GM19239 (cell line): Measurements from ENCODE around the gene PTPN23.

Source experiments
- DNase-seq: peaks from one replicate; pipeline ENCODE4 v3.0.0; 2011; ENCODE audit warnings: low spot score; ENCODE audit not compliant: insufficient read length
- FAIRE-seq: peaks from 2 replicates; lab custom pipeline; 2011; peaks lifted over from hg19 to GRCh38; lab: Jason Lieb, UNC

The PTPN23 gene

DNA sequence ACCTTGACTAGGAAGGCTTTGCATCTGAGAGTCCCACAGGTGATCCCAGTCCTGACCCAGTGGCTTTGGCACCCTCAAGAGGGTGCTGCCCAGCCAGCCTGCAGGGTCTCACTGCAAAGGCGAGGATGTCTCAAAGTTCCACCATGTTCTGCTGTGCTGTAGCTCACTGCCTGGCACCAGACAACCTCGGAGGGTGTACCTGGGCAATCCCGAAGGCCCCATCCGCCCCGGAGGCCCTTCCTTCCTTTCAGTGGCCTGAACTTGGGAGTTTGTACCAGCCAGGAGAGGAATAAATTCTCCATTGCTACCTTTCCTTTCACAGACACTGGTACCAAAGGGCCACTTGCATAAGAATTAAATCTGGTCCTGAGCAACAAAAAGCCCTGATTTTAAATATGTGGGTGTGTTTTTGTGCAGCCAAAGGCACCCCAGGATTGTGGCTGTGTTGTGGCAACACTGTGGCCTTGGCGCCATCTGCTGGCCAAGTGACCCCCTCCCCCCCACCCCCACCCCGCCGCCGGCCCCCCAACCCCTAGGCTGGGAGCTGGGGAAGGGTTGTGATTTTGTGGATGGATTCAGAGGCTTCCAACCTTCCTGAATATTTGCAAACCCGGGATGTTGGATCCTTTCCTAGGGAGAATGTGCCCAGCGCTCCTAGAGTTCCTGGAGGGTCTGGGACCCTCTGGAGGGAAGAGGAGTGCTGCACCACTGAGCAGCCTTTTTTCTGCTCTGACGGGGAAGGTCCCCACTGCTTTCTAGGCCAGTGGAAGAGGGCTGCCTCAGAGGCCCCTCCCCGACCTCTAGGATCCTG, 9.7 kb upstream of the PTPN23 start:
- FAIRE-seq (no peak), DNase-seq (peak; percentile 53)

- FAIRE-seq, result no peak
Measured at GRCh38 chr3:47374587-47374986, 6.2 kb upstream of the PTPN23 start.

DNA sequence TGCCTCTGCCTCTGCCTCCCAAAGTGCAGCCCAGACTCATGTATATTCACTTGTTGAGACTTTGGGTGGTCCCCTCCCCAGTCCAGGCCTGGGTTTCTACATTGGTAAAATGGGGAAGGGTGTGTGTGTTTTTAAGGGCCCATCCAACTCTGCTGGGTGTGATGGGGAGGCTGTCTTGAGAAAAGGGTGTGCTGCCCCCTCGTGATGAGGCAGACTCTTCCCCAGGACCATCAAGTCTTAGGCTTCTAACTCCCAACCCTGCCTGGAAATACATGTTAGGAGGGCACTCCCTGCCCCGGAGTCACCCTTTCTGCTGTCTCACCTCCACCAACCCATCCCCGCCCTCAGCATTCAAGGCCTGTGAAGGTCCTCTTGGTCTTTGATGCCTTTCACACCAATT, 4.4 kb upstream of the PTPN23 start:
- no peak for FAIRE-seq
- DNase-seq, result no peak

More at GRCh38 chr3:47374587-47374986, 6.2 kb upstream of the PTPN23 start:
- DNase-seq, result no peak

DNA sequence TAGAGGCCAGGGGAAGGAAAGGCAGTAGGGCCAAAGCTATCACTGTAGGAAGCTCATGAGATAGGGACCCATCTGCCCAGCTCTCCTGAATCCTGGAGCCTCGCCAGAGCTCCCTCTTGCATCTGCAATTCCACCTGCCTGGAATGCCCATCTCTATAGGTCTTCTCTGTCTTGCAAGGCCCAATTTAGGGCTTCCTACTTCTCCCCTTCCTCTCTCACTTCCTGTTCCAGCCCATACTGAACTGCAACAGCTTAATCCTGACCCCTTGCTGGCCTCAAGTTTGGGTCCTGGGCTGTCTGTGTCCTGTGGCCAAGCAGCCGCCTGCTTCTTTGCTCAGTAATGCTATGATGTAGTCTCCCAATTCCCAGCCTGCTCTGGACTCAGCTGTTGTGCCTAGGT, 3.6 kb upstream of the PTPN23 start:
- FAIRE-seq (no peak), DNase-seq (no peak)

DNA sequence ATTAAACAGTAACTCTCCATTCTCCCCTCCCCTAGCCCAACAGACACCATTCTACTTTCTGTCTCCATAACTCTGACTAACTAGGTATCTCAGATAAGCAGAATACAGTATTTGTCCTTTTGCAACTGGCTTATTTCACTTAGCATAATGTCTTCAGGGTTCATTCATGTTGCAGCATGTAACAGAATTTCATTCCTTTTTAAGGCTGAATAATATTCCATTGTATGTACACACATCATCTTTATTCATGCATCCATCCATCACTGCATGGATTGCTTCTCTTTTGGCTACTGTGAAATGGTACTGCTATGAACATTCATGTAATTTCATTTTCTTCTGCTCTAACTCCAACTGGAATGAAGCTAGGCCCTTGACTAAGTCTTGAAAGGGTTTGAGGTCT, 2.0 kb upstream of the PTPN23 start:
- DNase-seq (no peak), FAIRE-seq (no peak)

DNA sequence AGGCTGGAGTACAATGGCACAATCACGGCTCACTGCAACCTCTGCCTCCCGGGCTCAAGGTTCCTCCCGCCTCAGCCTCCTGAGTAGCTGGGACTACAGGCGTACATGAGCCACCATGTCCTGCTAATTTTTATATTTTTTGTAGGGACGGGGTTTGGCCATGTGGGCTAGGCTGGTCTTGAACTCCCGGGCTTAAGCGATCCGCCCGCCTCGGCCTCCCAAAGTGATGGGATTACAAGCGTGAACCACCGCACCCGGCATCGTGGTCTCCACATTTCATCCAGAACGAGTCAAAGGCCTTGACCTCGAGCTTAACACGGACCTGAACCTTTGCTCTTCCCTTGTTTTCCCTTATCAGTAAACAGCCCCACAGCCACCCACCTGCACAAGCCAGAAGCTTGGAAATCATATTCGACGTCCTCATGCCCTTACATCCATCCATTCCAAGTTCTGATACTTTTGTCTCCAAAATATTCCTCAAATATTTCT, 1.4 kb upstream of the PTPN23 start:
- DNase-seq (no peak), FAIRE-seq (no peak)

DNA sequence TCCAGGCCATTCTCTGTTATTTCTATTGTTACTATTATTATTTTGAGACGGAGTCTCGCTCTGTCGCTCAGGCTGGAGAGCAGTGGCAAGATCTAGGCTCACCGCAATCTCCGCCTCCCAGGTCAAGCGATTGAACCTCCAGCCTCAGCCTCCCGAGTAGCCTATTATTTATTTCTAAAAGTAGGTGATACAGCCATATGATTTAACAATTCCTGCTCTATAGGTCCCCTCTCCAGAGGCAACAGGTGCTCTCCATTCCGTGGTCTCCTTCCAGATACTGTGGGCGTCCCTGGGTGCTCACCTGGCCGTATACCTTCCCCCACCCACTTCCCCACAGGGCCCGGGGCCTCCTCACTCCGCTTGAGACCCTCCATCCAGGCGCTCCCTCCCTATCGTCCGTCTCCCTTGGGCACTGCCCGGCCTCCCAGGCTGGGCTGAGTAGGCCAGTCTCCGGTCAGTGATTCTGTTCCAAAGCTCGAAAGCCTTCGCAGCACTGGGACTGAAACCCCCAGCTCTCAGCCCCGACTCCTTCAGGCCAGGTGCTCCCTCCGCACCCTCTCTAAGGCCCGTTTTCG, 708 bp upstream of the PTPN23 start:
- DNase-seq (peak; percentile 50), FAIRE-seq (no peak)

DNA sequence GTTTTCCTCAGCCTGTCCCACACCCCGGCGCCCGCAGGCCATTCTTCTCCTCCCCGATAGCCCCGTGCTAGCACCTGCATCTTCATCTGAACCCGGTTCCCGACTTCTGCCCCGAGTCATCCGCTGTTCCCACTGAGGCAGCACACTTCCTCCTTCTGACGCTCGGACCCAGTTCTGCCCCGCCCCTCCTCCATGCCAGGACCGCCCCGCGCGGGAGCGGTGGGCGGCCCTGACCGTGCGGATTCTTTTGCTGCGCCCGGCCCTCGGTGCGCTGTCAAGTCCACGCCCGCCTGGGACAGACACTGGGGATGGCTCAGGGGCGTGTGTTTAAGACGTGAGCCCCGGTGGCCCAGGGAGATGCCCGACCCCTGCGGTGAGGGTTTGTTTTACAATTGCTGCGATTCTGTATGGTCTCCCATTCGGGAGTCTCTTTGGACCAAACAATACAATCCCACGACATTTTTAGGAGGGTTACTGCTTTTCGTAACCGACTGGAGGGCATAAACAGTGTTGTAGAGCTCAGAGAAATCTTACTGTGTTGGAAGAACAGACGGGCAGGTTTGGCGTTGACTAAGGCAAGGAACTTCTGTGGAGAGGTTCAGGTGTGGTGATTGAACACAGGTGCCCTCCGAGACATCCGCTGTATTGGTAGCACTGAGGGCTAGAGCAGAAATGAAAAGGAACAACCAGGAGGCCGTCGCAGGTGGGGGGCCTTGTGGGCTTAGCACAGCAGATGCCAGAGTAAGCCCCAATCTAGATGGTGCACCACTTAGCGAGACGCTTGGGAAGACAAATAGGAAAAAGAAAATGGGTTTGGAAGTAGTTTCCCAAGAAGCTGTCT, 716 bp downstream of the PTPN23 start:
- DNase-seq, result peak; percentile 81
- FAIRE-seq, result peak; percentile 87

DNA sequence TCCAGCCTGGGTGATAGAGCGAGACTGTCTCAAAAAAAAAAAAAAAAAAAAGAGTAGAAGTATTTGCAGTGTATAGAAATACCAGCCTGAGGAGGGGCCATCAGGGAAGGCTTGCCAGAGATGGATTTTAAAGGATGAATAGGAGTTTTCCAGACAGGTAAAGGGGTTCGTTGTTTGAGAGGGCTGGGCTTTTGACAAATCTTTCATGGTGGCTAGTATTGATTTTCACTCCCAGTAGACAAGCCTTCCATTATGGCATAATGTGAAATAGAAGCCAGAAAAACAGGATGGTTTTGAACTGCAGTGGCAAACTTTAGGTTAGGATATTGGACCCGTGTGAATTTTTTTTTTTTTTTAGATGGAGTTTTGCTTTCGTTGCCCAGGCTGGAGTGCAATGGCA, 3.6 kb downstream of the PTPN23 start:
- DNase-seq, result no peak

GRCh38 chr3:47385007-47385406, 4.2 kb downstream of the PTPN23 start:
- DNase-seq (no peak), FAIRE-seq (no peak)

More for the DNA sequence above, 3.6 kb downstream of the PTPN23 start:
- no peak for FAIRE-seq

DNA sequence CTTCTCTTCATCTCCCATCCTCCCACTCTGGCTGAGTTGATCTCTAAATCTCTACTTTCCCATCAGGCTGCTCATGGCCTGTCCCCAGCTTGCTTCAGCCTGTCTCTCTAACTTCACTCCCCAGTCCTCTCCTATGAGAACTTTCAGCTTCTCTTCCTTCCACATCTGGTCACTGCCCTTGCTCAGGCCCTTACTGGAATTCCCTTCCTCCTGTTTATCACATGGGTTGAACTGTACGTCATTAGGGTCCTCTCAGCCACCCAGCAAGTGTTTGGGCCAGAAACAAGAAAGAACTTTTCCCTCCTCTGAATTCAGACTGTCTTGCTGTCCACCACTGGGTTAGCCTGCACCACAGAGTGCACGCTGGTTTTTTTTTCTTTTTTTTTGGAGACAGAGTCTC, 5.0 kb downstream of the PTPN23 start:
- no peak for DNase-seq
- no peak for FAIRE-seq

DNA sequence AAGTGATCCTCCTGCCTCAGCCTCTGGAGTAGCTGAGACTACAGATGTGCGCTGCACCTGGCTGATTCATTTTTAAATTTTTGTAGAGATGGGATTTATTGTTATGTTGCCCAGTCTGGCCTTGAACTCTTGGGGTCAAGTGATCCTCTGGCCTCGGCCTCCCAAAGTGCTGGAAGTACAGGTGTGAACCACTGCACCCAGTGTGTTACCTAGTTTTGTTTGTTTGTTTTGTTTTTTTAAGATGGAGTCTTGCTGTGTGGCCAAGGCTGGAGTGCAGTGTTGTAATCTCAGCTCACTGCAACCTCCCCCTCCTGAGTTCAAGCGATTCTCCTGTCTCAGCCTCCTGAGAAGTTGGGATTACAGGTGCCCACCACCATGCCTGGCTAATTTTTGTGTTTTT, 12.1 kb downstream of the PTPN23 start:
- DNase-seq (no peak), FAIRE-seq (no peak)

DNA sequence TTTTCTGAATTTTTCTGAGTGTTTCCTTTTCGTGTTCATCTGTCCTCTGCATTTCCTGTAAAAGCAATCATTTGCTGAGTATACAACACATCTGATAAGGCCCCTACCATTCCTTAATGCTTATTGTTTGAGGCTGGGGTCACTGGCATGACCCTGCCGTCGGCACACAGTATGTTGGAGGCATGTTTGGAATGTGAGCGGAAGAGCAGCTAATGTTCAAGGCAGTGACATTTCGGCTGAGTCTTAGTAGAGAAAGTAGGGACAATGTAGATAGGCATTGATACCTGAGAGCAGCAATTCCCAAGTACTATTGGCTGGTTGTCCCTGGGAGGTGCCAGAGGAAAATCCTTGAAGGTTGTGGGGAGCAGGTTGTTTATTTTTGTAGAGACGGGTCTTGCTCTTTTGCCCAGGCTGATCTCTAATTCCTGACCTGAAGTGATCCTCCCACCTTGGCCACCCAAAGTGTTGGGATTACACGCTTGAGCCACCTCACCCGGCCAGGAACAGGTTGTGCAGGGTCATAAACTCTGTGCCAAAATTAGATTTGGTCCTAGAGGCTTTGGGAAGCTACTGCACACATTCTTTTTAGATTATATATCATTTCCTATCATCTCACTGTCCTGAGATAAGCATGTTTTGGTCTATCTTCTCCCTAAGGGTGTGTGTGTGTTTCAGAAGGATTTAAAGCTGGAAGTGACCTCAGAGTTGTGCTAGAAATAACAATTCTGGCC, 13.5 kb downstream of the PTPN23 start:
- FAIRE-seq, result no peak

DNA sequence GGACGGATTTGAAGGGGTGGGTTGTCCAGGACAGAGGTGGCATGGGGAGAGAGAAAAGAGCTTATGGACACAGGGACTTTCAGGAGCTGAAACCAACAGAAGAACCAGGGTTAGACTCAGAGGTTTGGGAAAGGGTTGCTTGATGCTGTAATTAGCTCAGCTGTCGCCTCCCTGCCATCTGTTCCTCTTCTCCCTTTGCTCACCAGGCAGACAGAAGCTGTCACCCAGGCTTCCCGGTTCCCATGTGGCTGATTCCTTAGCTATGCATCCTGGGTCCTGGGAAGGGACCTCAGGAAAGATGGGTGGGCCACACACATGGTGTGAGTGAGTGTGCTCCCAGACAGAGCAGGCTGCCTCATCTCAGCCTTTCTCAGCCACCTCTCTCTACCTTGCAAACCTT, 14.1 kb downstream of the PTPN23 start:
- DNase-seq (no peak), FAIRE-seq (no peak)

More for the DNA sequence above, 13.5 kb downstream of the PTPN23 start:
- DNase-seq, result no peak

GRCh38 chr3:47398228-47398627, 17.4 kb downstream of the PTPN23 start:
- DNase-seq, result no peak
- no peak for FAIRE-seq

GRCh38 chr3:47399016-47399415, 18.2 kb downstream of the PTPN23 start:
- DNase-seq (no peak), FAIRE-seq (no peak)

DNA sequence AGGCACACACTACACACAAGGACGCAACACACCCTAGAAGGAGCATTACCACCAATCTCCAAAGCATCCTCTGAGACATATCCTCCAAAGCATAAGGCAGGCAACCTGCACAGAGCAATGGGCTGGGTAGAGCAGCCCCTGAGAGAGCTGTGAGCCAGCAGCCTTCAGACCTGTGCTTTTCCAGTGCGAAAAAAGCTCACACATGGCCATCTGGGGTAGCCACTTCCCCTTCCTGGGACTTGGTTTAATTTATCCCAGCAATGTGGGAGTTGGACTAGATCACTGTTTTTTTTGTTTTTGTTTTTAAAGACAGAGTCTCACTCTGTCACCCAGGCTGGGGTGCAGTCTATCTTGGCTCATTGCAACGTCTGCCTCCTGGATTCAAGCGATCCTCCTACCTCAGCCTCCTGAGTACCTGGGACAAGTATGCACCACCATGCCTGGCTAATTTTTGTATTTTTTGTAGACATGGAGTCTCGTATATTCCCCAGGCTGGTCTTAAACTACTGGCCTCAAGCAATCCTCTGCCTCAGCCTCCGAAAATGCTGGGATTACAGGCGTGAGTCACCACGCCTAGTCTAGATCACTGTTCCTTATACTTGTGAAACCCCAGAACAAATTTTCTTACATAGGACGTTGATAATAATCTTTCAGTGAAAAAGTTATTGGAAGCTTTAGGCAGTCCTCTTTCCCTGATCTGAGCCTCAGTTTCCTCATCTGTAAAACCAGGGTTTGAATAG, 18.9 kb downstream of the PTPN23 start:
- DNase-seq (no peak), FAIRE-seq (no peak)

DNA sequence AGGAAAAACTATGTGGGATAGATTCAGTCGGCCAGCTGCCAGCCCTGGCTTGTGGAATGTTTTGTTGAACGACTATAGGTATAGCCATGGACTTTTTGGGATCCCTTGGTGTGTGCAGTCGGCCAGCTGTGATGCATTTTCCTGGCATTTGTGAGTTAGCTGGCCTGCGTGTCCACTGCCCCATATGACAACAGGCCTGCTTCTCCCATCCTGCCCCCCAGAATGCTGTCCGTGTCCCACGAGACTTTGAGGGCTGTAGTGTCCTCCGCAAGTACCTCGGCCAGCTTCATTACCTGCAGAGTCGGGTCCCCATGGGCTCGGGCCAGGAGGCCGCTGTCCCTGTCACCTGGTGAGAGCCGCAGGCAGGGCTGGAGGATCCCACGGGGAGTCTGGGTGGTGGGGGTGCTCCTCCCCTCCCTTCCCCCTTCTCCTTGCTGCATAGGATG, 23.6 kb downstream of the PTPN23 start:
- DNase-seq (no peak), FAIRE-seq (no peak)

- FAIRE-seq, result no peak
- no peak for DNase-seq
Measured at GRCh38 chr3:47404955-47405790, 24.4 kb downstream of the PTPN23 start.
